Measurements from ENCODE around the gene MANBA. TPM values are rescaled to one million over a fixed set of nuclear protein-coding genes. Genes with fewer than 3 reads are reported as not detected.
A peak's percentile ranks its signal among the peaks of the same experiment; 100 is the strongest.

The MANBA gene
- total RNA-seq, 2 donors from 2014 or later: 20.0 to 27.0 TPM

- Mint-ChIP-seq H3K27ac (peak overlapping the region; percentile 98), H3K36me3 (ENCODE audit: low read depth) (peaks cover 32% of the 10 kb centered on the region), H3K27me3 (no peaks in the 10 kb centered on the region), H3K4me1 (peaks cover 65% of the 10 kb centered on the region), H3K4me3 (peak overlapping the region; percentile 93)
- ATAC-seq (no peak), DNase-seq (no peak)
- no peaks in the 10 kb centered on the region for H3K9me3 ChIP-seq (ENCODE audit: control insufficient read depth, low read length, poor library complexity, severe bottlenecking)
Measured at GRCh38 chr4:102612210-102612609, 148.6 kb downstream of the MANBA start.

GRCh38 chr4:102610476-102610875 lies 150.3 kb downstream of the MANBA start:
- peak overlapping the region; percentile 67 for H3K4me3 Mint-ChIP-seq

GRCh38 chr4:102610007-102610406 lies 150.8 kb downstream of the MANBA start:
- H3K36me3 Mint-ChIP-seq (ENCODE audit: low read depth): peaks cover 28% of the 10 kb centered on the region
- H3K4me3 Mint-ChIP-seq: no peak overlapping the region
- peaks cover 66% of the 10 kb centered on the region for H3K4me1 Mint-ChIP-seq
- ATAC-seq (no peak), DNase-seq (no peak)
- peak overlapping the region; percentile 98 for H3K27ac Mint-ChIP-seq
- no peaks in the 10 kb centered on the region for H3K9me3 ChIP-seq (ENCODE audit: control insufficient read depth, low read length, poor library complexity, severe bottlenecking)
- no peaks in the 10 kb centered on the region for H3K27me3 Mint-ChIP-seq

More at GRCh38 chr4:102610476-102610875, 150.3 kb downstream of the MANBA start:
- H3K4me1 Mint-ChIP-seq: peaks cover 66% of the 10 kb centered on the region
- H3K27me3 Mint-ChIP-seq: no peaks in the 10 kb centered on the region
- H3K27ac Mint-ChIP-seq: peak overlapping the region; percentile 98
- H3K9me3 ChIP-seq (ENCODE audit: control insufficient read depth, low read length, poor library complexity, severe bottlenecking): no peaks in the 10 kb centered on the region
- ATAC-seq (no peak), DNase-seq (no peak)
- H3K36me3 Mint-ChIP-seq (ENCODE audit: low read depth): peaks cover 31% of the 10 kb centered on the region

GRCh38 chr4:102608190-102608589 lies 152.6 kb downstream of the MANBA start:
- H3K4me1 Mint-ChIP-seq: peaks cover 53% of the 10 kb centered on the region
- peak overlapping the region; percentile 98 for H3K27ac Mint-ChIP-seq
- no peaks in the 10 kb centered on the region for H3K9me3 ChIP-seq (ENCODE audit: control insufficient read depth, low read length, poor library complexity, severe bottlenecking)
- no peaks in the 10 kb centered on the region for H3K27me3 Mint-ChIP-seq
- H3K36me3 Mint-ChIP-seq (ENCODE audit: low read depth): peaks cover 13% of the 10 kb centered on the region
- ATAC-seq (no peak), DNase-seq (no peak)
- H3K4me3 Mint-ChIP-seq: peak overlapping the region; percentile 9

- Mint-ChIP-seq H3K4me3 (peak overlapping the region; percentile 43), H3K4me1 (peaks cover 45% of the 10 kb centered on the region), H3K36me3 (ENCODE audit: low read depth) (peaks cover 8% of the 10 kb centered on the region), H3K27me3 (no peaks in the 10 kb centered on the region), H3K27ac (peak overlapping the region; percentile 98)
- H3K9me3 ChIP-seq (ENCODE audit: control insufficient read depth, low read length, poor library complexity, severe bottlenecking): no peaks in the 10 kb centered on the region
- DNase-seq (no peak), ATAC-seq (no peak)
Measured at GRCh38 chr4:102606846-102607450, 153.8 kb downstream of the MANBA start.

GRCh38 chr4:102606261-102606660 lies 154.5 kb downstream of the MANBA start:
- H3K4me3 Mint-ChIP-seq: no peak overlapping the region
- no peak for DNase-seq
- no peaks in the 10 kb centered on the region for H3K9me3 ChIP-seq (ENCODE audit: control insufficient read depth, low read length, poor library complexity, severe bottlenecking)
- H3K36me3 Mint-ChIP-seq (ENCODE audit: low read depth): peaks cover 8% of the 10 kb centered on the region
- peaks cover 38% of the 10 kb centered on the region for H3K4me1 Mint-ChIP-seq
- H3K27ac Mint-ChIP-seq: peak overlapping the region; percentile 98
- no peak for ATAC-seq
- H3K27me3 Mint-ChIP-seq: no peaks in the 10 kb centered on the region

- Mint-ChIP-seq H3K27me3 (no peaks in the 10 kb centered on the region), H3K4me3 (no peak overlapping the region), H3K36me3 (ENCODE audit: low read depth) (peaks cover 4% of the 10 kb centered on the region), H3K4me1 (peaks cover 40% of the 10 kb centered on the region), H3K27ac (peak overlapping the region; percentile 71)
- DNase-seq (no peak), ATAC-seq (no peak)
- H3K9me3 ChIP-seq (ENCODE audit: control insufficient read depth, low read length, poor library complexity, severe bottlenecking): no peaks in the 10 kb centered on the region
Measured at GRCh38 chr4:102604222-102604940, 156.4 kb downstream of the MANBA start.

GRCh38 chr4:102601586-102602227 lies 159.1 kb downstream of the MANBA start:
- H3K36me3 Mint-ChIP-seq (ENCODE audit: low read depth): peaks cover 6% of the 10 kb centered on the region
- no peak overlapping the region for H3K4me3 Mint-ChIP-seq
- H3K27me3 Mint-ChIP-seq: no peaks in the 10 kb centered on the region
- H3K4me1 Mint-ChIP-seq: peaks cover 49% of the 10 kb centered on the region
- DNase-seq (no peak), ATAC-seq (no peak)
- H3K27ac Mint-ChIP-seq: peak overlapping the region; percentile 93
- no peaks in the 10 kb centered on the region for H3K9me3 ChIP-seq (ENCODE audit: control insufficient read depth, low read length, poor library complexity, severe bottlenecking)

- ATAC-seq (no peak), DNase-seq (no peak)
- H3K9me3 ChIP-seq (ENCODE audit: control insufficient read depth, low read length, poor library complexity, severe bottlenecking): no peaks in the 10 kb centered on the region
- Mint-ChIP-seq H3K27me3 (no peaks in the 10 kb centered on the region), H3K36me3 (ENCODE audit: low read depth) (peaks cover 12% of the 10 kb centered on the region), H3K4me3 (no peak overlapping the region), H3K27ac (peak overlapping the region; percentile 93), H3K4me1 (peaks cover 56% of the 10 kb centered on the region)
Measured at GRCh38 chr4:102600689-102601088, 160.1 kb downstream of the MANBA start.

GRCh38 chr4:102599886-102600285 lies 160.9 kb downstream of the MANBA start:
- no peak for ATAC-seq
- no peak for DNase-seq
- H3K27ac Mint-ChIP-seq: peak overlapping the region; percentile 93
- no peaks in the 10 kb centered on the region for H3K27me3 Mint-ChIP-seq
- no peaks in the 10 kb centered on the region for H3K9me3 ChIP-seq (ENCODE audit: control insufficient read depth, low read length, poor library complexity, severe bottlenecking)
- H3K4me3 Mint-ChIP-seq: peak overlapping the region; percentile 56
- H3K36me3 Mint-ChIP-seq (ENCODE audit: low read depth): peaks cover 12% of the 10 kb centered on the region
- H3K4me1 Mint-ChIP-seq: peaks cover 53% of the 10 kb centered on the region

GRCh38 chr4:102599455-102599854 lies 161.3 kb downstream of the MANBA start:
- ATAC-seq (no peak), DNase-seq (no peak)
- Mint-ChIP-seq H3K27ac (peak overlapping the region; percentile 93), H3K4me1 (peaks cover 55% of the 10 kb centered on the region), H3K4me3 (peak overlapping the region; percentile 1), H3K36me3 (ENCODE audit: low read depth) (peaks cover 12% of the 10 kb centered on the region), H3K27me3 (no peaks in the 10 kb centered on the region)
- H3K9me3 ChIP-seq (ENCODE audit: control insufficient read depth, low read length, poor library complexity, severe bottlenecking): no peaks in the 10 kb centered on the region

GRCh38 chr4:102598762-102599374 lies 161.9 kb downstream of the MANBA start:
- Mint-ChIP-seq H3K36me3 (ENCODE audit: low read depth) (peaks cover 12% of the 10 kb centered on the region), H3K4me3 (peak overlapping the region; percentile 83), H3K4me1 (peaks cover 59% of the 10 kb centered on the region), H3K27me3 (no peaks in the 10 kb centered on the region), H3K27ac (peak overlapping the region; percentile 93)
- H3K9me3 ChIP-seq (ENCODE audit: control insufficient read depth, low read length, poor library complexity, severe bottlenecking): no peaks in the 10 kb centered on the region
- ATAC-seq (peak; percentile 26), DNase-seq (no peak)

- Mint-ChIP-seq H3K4me3 (peak overlapping the region; percentile 83), H3K4me1 (peaks cover 61% of the 10 kb centered on the region), H3K27ac (peak overlapping the region; percentile 93), H3K27me3 (no peaks in the 10 kb centered on the region), H3K36me3 (ENCODE audit: low read depth) (peaks cover 12% of the 10 kb centered on the region)
- no peak for DNase-seq
- no peaks in the 10 kb centered on the region for H3K9me3 ChIP-seq (ENCODE audit: control insufficient read depth, low read length, poor library complexity, severe bottlenecking)
- ATAC-seq: peak; percentile 91
Measured at GRCh38 chr4:102598086-102598761, 162.5 kb downstream of the MANBA start.
